Activated CD4-positive, alpha-beta T cell treated with anti-CD3 and anti-CD28 coated beads, Interleukin-2, amount 10 ng/mL, durations not matched to agents 24 days and 14 days (primary cell): Measurements from ENCODE around the gene ZNF804B. TPM values are rescaled to one million over a fixed set of nuclear protein-coding genes. Genes with fewer than 3 reads are reported as not detected.
A peak's percentile ranks its signal among the peaks of the same experiment; 100 is the strongest.

Experiments
- DNase-seq: peaks from one replicate; pipeline ENCODE4 v3.0.0; 2022
- H3K27ac Mint-ChIP-seq: one replicate; pipeline ENCODE4 v1.8.0; 2022; ENCODE audit warnings: mild to moderate bottlenecking, mixed read lengths
- H3K27me3 Mint-ChIP-seq: one replicate; pipeline ENCODE4 v1.8.0; 2022; ENCODE audit warnings: mixed read lengths
- H3K36me3 Mint-ChIP-seq: one replicate; pipeline ENCODE4 v1.8.0; 2022; ENCODE audit warnings: low read depth, mild to moderate bottlenecking, mixed read lengths
- H3K4me1 Mint-ChIP-seq: one replicate; pipeline ENCODE4 v1.8.0; 2021; ENCODE audit warnings: mixed read lengths
- H3K4me3 Mint-ChIP-seq: one replicate; pipeline ENCODE4 v1.8.0; 2022; ENCODE audit warnings: mild to moderate bottlenecking, moderate library complexity, mixed read lengths
- H3K9me3 Mint-ChIP-seq: one replicate; pipeline ENCODE4 v1.8.0; 2021; ENCODE audit warnings: mixed read lengths
- intact Hi-C: fragments of 100-400 bp; cut with micrococcal nuclease; formaldehyde crosslinking; loops from one replicate; pipeline ENCODE4 v1.15.1; 2023
- total RNA-seq: library from RNA; stranded (reverse); gene quantifications from 2 replicates; pipeline ENCODE4 v1.2.3, GENCODE V29; 2022

Gene ZNF804B
- total RNA-seq, 1 donor from 2014 or later, result not detected

- H3K9me3 Mint-ChIP-seq, result no peaks in the 10 kb centered on the region
Measured at GRCh38 chr7:88791891-88792290, 32.4 kb downstream of the ZNF804B start.

DNA sequence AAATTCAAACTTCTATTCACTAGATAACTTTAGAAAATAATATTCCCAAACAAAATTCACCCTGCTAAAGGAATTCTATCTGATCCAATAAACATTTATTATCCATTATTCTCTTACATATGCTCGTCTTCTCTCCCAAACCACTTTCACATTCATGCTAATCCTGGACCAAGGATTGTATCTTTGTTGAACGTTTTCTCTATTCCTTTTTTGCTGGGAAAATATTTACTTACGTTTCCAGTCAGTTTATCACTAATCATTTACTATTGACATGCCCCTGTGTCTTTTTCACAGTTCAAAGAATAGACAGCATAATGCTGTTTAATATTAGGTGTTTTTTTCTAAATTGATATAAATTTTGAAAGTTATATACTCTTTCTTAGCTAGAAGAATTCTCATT is 32.9 kb downstream of the ZNF804B start:
- no peak overlapping the region for H3K27ac Mint-ChIP-seq
- no peak for DNase-seq
- no peaks in the 10 kb centered on the region for H3K9me3 Mint-ChIP-seq
- no peak overlapping the region for H3K4me3 Mint-ChIP-seq
- no peaks in the 10 kb centered on the region for H3K4me1 Mint-ChIP-seq
- peaks cover 1% of the 10 kb centered on the region for H3K27me3 Mint-ChIP-seq
- no peaks in the 10 kb centered on the region for H3K36me3 Mint-ChIP-seq
- intact Hi-C loops, result no loop called here

More at GRCh38 chr7:88791891-88792290, 32.4 kb downstream of the ZNF804B start:
- H3K4me3 Mint-ChIP-seq, result no peak overlapping the region
- no peaks in the 10 kb centered on the region for H3K4me1 Mint-ChIP-seq
- no peak overlapping the region for H3K27ac Mint-ChIP-seq
- no peak for DNase-seq
- H3K36me3 Mint-ChIP-seq, result no peaks in the 10 kb centered on the region
- intact Hi-C loops, result no loop called here
- peaks cover 1% of the 10 kb centered on the region for H3K27me3 Mint-ChIP-seq

DNA sequence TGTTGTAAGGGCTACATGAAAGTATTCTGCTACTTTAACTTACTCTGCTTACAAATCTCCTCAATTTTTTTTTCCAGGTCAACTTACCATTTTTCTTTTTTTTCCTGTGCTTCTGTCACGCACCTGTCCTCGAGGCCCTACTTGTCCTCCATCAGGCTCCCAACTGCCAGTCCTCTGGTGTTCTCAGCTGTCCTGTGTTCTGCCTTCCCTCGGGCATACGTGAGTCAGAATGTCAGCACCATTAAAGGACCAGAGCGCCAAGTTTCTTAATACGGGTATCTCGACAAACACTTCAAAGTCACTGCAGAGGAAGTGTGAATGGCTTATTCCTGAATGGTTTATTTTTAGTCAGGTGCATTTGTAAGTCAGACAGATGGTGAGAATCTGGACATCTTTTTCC is 36.1 kb downstream of the ZNF804B start, which contains the start of gene TEX47:
Gene TEX47 (minus strand): TSS at position 185 of the 400 bp plus-strand sequence. CDS start 795 bp downstream, outside the sequence.
- no peak within 1 kb of the TSS for H3K4me3 Mint-ChIP-seq

GRCh38 chr7:88801046-88801445 is 41.5 kb downstream of the ZNF804B start:
- DNase-seq, result no peak
- no peaks in the 10 kb centered on the region for H3K4me1 Mint-ChIP-seq
- H3K36me3 Mint-ChIP-seq, result no peaks in the 10 kb centered on the region
- H3K27ac Mint-ChIP-seq, result no peak overlapping the region
- no peak overlapping the region for H3K4me3 Mint-ChIP-seq
- H3K27me3 Mint-ChIP-seq, result no peaks in the 10 kb centered on the region
- intact Hi-C loops, result no loop called here
- no peaks in the 10 kb centered on the region for H3K9me3 Mint-ChIP-seq

More for the DNA sequence above, 36.1 kb downstream of the ZNF804B start, which contains the start of gene TEX47:
- no peak within 1 kb of the TSS for H3K27ac Mint-ChIP-seq
- H3K4me1 Mint-ChIP-seq, result no peaks in the 10 kb centered on the region
- no peaks in the 10 kb centered on the region for H3K9me3 Mint-ChIP-seq
- DNase-seq, result no peak
- H3K27me3 Mint-ChIP-seq, result peaks cover 1% of the 10 kb centered on the region
- intact Hi-C loops, result no loop called here
- no peaks in the 10 kb centered on the region for H3K36me3 Mint-ChIP-seq

DNA sequence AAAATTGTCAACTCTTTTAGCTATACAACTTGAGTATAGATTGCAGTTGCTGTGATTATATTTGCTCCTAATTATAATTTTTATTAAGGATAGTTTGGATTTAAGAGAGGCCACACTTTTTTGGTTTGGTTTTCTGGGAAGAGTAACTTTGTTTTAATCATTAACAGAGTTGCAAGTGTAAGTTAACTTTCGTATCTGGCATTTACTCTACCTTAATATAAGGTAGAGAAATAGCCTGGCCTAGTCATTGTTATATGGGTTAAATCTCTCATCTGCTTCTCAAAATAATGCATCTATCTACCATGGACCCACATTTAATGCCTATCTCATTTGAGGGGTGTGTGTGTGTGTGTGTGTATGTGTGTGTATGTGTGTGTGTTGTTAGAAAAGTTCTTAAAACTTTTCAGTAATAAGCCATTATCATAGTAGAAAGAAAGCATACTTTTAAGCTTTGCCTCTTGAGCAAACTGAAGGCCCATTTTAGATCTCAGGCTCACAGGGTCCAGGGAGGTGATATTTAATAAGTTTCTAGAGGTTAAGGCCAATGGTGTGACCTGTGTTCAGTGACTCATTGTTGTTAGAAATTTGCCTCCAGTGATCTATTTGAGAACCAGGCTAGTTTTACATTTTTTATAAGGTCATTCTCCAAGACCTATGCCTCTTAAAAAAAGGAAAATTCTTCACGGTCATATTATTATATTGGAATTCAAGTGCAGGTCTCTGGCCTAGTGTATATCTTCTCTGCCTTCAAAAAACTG is 47.0 kb downstream of the ZNF804B start:
- no peak for DNase-seq
- no peaks in the 10 kb centered on the region for H3K9me3 Mint-ChIP-seq
- intact Hi-C loops, result no loop called here
- H3K4me1 Mint-ChIP-seq, result no peaks in the 10 kb centered on the region
- H3K36me3 Mint-ChIP-seq, result no peaks in the 10 kb centered on the region
- H3K27ac Mint-ChIP-seq, result no peak overlapping the region
- no peak overlapping the region for H3K4me3 Mint-ChIP-seq
- no peaks in the 10 kb centered on the region for H3K27me3 Mint-ChIP-seq

DNA sequence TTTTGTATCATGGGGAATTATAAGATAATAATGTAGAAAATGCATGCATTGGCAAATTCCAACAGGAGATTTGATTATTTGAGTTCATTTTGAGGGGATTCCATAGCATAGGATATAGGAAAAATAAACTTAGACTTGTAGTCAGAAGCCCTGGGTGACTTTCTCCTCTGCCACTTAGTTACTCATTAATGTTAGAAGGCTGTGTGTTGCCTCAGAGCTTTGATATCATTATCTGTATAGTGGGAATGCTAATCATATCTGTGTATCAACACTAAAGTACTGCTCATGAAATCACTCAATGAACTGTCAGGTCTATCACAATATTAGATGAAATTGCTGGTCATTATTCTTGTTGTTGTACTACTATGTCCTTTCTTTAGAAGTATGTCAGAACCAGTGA is 59.1 kb downstream of the ZNF804B start:
- Mint-ChIP-seq H3K27me3 (no peaks in the 10 kb centered on the region), H3K9me3 (no peaks in the 10 kb centered on the region), H3K36me3 (no peaks in the 10 kb centered on the region), H3K4me3 (no peak overlapping the region), H3K27ac (no peak overlapping the region), H3K4me1 (no peaks in the 10 kb centered on the region)
- intact Hi-C loops, result no loop called here
- DNase-seq, result no peak

DNA sequence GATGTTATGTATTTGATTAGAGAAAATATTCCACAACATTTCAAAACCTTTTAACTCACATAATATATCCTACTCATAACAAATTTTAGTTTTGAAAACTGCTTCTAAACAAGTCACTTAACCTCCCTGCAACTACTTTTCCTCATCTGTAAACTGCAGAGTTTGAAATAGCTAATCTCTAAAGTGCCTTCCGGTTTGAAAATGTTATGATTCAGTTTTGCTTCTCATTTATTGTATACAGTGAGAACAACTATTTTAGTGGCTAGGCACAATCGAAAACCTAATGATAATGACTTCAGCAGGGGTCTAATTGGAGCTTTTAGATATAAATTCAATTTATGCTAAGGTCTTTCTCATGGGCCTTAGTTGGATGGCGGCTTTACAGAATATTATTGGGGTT is 66.7 kb downstream of the ZNF804B start:
- Mint-ChIP-seq H3K27me3 (no peaks in the 10 kb centered on the region), H3K9me3 (peaks cover 8% of the 10 kb centered on the region), H3K4me1 (no peaks in the 10 kb centered on the region), H3K4me3 (no peak overlapping the region), H3K36me3 (no peaks in the 10 kb centered on the region), H3K27ac (no peak overlapping the region)
- intact Hi-C loops, result no loop called here
- no peak for DNase-seq

- intact Hi-C loops, result no loop called here
- peak; percentile 61 for DNase-seq
- H3K4me3 Mint-ChIP-seq, result no peak overlapping the region
- H3K27me3 Mint-ChIP-seq, result no peaks in the 10 kb centered on the region
- no peaks in the 10 kb centered on the region for H3K4me1 Mint-ChIP-seq
- H3K27ac Mint-ChIP-seq, result no peak overlapping the region
- no peaks in the 10 kb centered on the region for H3K36me3 Mint-ChIP-seq
- no peaks in the 10 kb centered on the region for H3K9me3 Mint-ChIP-seq
Measured at GRCh38 chr7:88835147-88835728, 75.7 kb downstream of the ZNF804B start.

GRCh38 chr7:88842201-88842600 is 82.7 kb downstream of the ZNF804B start:
- no peak overlapping the region for H3K4me3 Mint-ChIP-seq
- no peak for DNase-seq
- no peaks in the 10 kb centered on the region for H3K36me3 Mint-ChIP-seq
- no peak overlapping the region for H3K27ac Mint-ChIP-seq
- H3K4me1 Mint-ChIP-seq, result no peaks in the 10 kb centered on the region
- intact Hi-C loops, result no loop called here
- H3K9me3 Mint-ChIP-seq, result no peaks in the 10 kb centered on the region
- H3K27me3 Mint-ChIP-seq, result no peaks in the 10 kb centered on the region

GRCh38 chr7:88845091-88845490 is 85.6 kb downstream of the ZNF804B start:
- Mint-ChIP-seq H3K27ac (no peak overlapping the region), H3K27me3 (no peaks in the 10 kb centered on the region), H3K4me3 (no peak overlapping the region), H3K4me1 (no peaks in the 10 kb centered on the region), H3K36me3 (no peaks in the 10 kb centered on the region), H3K9me3 (no peaks in the 10 kb centered on the region)
- intact Hi-C loops, result no loop called here
- DNase-seq, result no peak

DNA sequence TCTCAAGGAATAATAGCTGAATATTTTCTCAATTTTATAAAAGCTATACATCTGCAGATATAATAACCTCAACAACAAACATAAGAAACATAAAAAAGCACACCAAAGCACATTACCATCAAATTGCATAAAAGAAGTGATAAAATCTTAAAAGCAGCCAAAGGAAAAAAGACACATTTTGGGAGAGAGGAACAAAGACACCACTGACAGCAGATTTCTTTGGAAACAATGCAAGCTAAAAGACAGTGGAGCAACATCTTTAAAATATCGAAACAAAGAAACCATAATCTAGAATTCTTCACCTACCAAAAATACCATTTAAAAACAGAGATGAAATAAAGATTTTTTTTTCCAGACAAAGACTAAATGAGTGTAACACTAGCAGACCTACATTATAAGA is 91.7 kb downstream of the ZNF804B start:
- Mint-ChIP-seq H3K4me1 (no peaks in the 10 kb centered on the region), H3K4me3 (no peak overlapping the region), H3K27me3 (no peaks in the 10 kb centered on the region), H3K9me3 (no peaks in the 10 kb centered on the region), H3K27ac (no peak overlapping the region), H3K36me3 (no peaks in the 10 kb centered on the region)
- intact Hi-C loops, result no loop called here
- DNase-seq, result no peak

DNA sequence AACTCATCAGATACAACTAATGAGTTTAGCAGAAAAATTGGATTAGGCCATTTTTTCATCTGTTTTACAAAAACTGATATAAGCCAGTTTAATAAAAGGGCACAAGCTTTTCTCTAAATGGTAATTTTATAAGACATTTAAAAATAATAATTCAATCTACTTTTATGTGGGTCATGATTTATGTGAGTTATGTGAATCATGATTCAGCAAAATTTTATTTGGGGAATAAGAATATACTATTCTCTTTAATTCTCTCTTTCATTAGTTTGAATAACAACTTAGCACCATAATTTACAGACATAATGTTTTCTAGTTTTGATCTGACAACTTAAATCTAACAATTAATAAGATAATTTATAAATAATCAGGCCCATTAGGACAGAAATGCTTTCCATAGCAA is 99.8 kb downstream of the ZNF804B start:
- no peaks in the 10 kb centered on the region for H3K27me3 Mint-ChIP-seq
- DNase-seq, result no peak
- no peaks in the 10 kb centered on the region for H3K4me1 Mint-ChIP-seq
- H3K36me3 Mint-ChIP-seq, result no peaks in the 10 kb centered on the region
- no peak overlapping the region for H3K27ac Mint-ChIP-seq
- H3K9me3 Mint-ChIP-seq, result no peaks in the 10 kb centered on the region
- intact Hi-C loops, result no loop called here
- H3K4me3 Mint-ChIP-seq, result no peak overlapping the region

DNA sequence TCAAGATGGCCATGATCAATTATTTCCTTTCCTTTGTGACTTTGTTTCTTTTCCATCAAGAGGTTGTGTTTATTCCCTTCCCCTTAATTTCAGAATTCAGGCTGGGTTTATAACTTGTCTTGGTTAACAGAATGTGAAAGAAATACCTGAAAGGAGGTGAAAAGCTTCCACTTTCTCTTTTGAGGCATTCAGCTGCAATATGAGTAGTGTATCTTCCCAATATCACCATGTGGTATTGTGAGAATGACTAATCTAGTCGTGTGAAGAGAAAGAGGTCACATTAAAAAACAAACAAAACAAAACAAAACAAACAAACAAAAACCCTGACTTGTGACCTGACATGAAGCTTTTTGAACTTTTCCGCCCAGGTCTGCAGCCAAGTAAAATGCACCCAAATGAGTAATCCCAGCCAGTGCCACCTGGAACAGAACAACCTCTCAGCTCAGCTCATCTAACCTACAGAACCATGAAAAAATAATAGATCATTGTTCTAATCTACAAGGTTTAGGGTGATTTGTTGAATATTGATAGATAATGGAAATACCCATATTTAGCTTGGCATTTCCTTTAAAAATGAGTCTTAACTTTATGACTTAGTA is 106.9 kb downstream of the ZNF804B start:
- Mint-ChIP-seq H3K9me3 (no peaks in the 10 kb centered on the region), H3K27me3 (no peaks in the 10 kb centered on the region), H3K4me3 (no peak overlapping the region), H3K27ac (no peak overlapping the region), H3K36me3 (no peaks in the 10 kb centered on the region), H3K4me1 (no peaks in the 10 kb centered on the region)
- no peak for DNase-seq
- intact Hi-C loops, result no loop called here

- Mint-ChIP-seq H3K9me3 (no peaks in the 10 kb centered on the region), H3K27ac (no peak overlapping the region), H3K4me1 (no peaks in the 10 kb centered on the region), H3K36me3 (no peaks in the 10 kb centered on the region), H3K27me3 (no peaks in the 10 kb centered on the region), H3K4me3 (no peak overlapping the region)
- intact Hi-C loops, result no loop called here
- no peak for DNase-seq
Measured at GRCh38 chr7:88867158-88867557, 107.7 kb downstream of the ZNF804B start.
